Uterus (tissue), 4 donors: Measurements from ENCODE around the gene NAGLU. TPM values are rescaled to one million over a fixed set of nuclear protein-coding genes. Genes with fewer than 3 reads are reported as not detected.
"Not testable (repeated sequence)": the region's sequence is repeated elsewhere in the genome, so short reads cannot be mapped to it uniquely, and the experiment has no call there.

Experiments used
- DNase-seq, 2 donors: peaks; one replicate each; pipeline ENCODE4 v3.0.0-alpha.2; 2019 to 2020
- H3K27ac ChIP-seq, 2 donors: fragments of 200-600 bp; sonication (generic); 1 replicate in 1 of 2; 2 replicates in 1 of 2; pipeline ENCODE4 v1.5.1; 2016 to 2018
- H3K27me3 ChIP-seq, 2 donors: fragments of 200-600 bp; sonication (generic); one replicate each; pipeline ENCODE4 v1.5.1; 2018 to 2019; ENCODE audit warnings: control low read depth in 1 of 2
- H3K36me3 ChIP-seq, 2 donors: fragments of 200-600 bp; sonication (generic); one replicate each; pipeline ENCODE4 v1.5.1; 2019; ENCODE audit warnings: control low read depth in 1 of 2
- H3K4me1 ChIP-seq, 2 donors: fragments of 200-600 bp; sonication (generic); one replicate each; pipeline ENCODE4 v1.5.1; 2018 to 2019; ENCODE audit warnings: control low read depth in 1 of 2
- H3K4me3 ChIP-seq, 2 donors: fragments of 200-600 bp; sonication (generic); 1 replicate in 1 of 2; 2 replicates in 1 of 2; pipeline ENCODE4 v1.5.1; 2018 to 2019; ENCODE audit warnings: mild to moderate bottlenecking in 1 of 2
- H3K9me3 ChIP-seq, 2 donors: fragments of 200-600 bp; sonication (generic); one replicate each; pipeline ENCODE4 v1.5.1; 2019; ENCODE audit warnings: control low read depth in 1 of 2
- CTCF ChIP-seq, 4 experiments: fragments of 200-600 bp in 2 of 4; fragments of 450-650 bp in 2 of 4; sonication (generic) in 2 of 4; IDR thresholded peaks; one replicate each; pipeline ENCODE4 v1.5.1; 2016 to 2019; ENCODE audit warnings: antibody characterized with exemption in 4 of 4, mild to moderate bottlenecking in 2 of 4, moderate library complexity in 1 of 4
- POLR2A ChIP-seq, 2 donors: fragments of 450-650 bp; IDR thresholded peaks; one replicate each; pipeline ENCODE4 v1.6.1; 2016; ENCODE audit warnings: antibody characterized with exemption in 2 of 2, mild to moderate bottlenecking in 1 of 2, moderate library complexity in 1 of 2
- intact Hi-C: fragments of 100-400 bp; cut with DNase I; formaldehyde crosslinking; loops from one replicate; pipeline ENCODE4 v1.15.1; 2023; ENCODE audit warnings: low total_unique reads
- total RNA-seq, 4 donors: library from RNA; depleted of rRNA in 3 of 4; stranded (reverse); fragments of >200 nt in 3 of 4; gene quantifications; one replicate each; pipeline versions ENCODE4 v1.1.0 to v1.2.4, GENCODE V29; 2014 to 2023
- donor health status: DM: yes; HTN: yes; CAD: no.

Gene NAGLU
- total RNA-seq, 4 donors from 2014 or later, result 8.7 to 33.5 (median 25.6) TPM

- H3K4me1 ChIP-seq, result no peaks in the 10 kb centered on the region
- H3K27me3 ChIP-seq, result no peaks in the 10 kb centered on the region
- no peaks in the 10 kb centered on the region for H3K36me3 ChIP-seq
- H3K9me3 ChIP-seq, result no peaks in the 10 kb centered on the region
- TF ChIP-seq CTCF (IDR thresholded peaks at IDR 0.05), result no peak
- no peak for TF ChIP-seq POLR2A (IDR thresholded peaks at IDR 0.05)
- intact Hi-C loops, result no loop called here
- no peak overlapping the region for H3K27ac ChIP-seq
- DNase-seq, result no peak
- H3K4me3 ChIP-seq, result no peak overlapping the region
Observed at GRCh38 chr17:42543190-42544079, 7.4 kb downstream of the NAGLU start.

GRCh38 chr17:42544874-42545283 is 8.8 kb downstream of the NAGLU start:
- no peaks in the 10 kb centered on the region for H3K36me3 ChIP-seq
- TF ChIP-seq CTCF (IDR thresholded peaks at IDR 0.05), result no peak
- TF ChIP-seq POLR2A (IDR thresholded peaks at IDR 0.05), result no peak
- intact Hi-C loops, result no loop called here

GRCh38 chr17:42545755-42546505 is 9.9 kb downstream of the NAGLU start:
- DNase-seq, H3K36me3 ChIP-seq, H3K9me3 ChIP-seq, H3K4me1 ChIP-seq, intact Hi-C loops, H3K27me3 ChIP-seq, H3K4me3 ChIP-seq, H3K27ac ChIP-seq: not testable (repeated sequence)

More at GRCh38 chr17:42544874-42545283, 8.8 kb downstream of the NAGLU start:
- H3K27me3 ChIP-seq, result no peaks in the 10 kb centered on the region
- H3K4me1 ChIP-seq, result no peaks in the 10 kb centered on the region
- H3K9me3 ChIP-seq, result no peaks in the 10 kb centered on the region
- H3K27ac ChIP-seq, result no peak overlapping the region
- no peak overlapping the region for H3K4me3 ChIP-seq
- no peak for DNase-seq

- no peak for DNase-seq
- Histone ChIP-seq H3K27me3 (no peaks in the 10 kb centered on the region), H3K36me3 (no peaks in the 10 kb centered on the region), H3K4me3 (no peak overlapping the region), H3K27ac (no peak overlapping the region), H3K9me3 (no peaks in the 10 kb centered on the region), H3K4me1 (no peaks in the 10 kb centered on the region)
- TF ChIP-seq CTCF (IDR thresholded peaks at IDR 0.05), result no peak
- TF ChIP-seq POLR2A (IDR thresholded peaks at IDR 0.05), result no peak
- intact Hi-C loops, result no loop called here
Observed at GRCh38 chr17:42547001-42547461, 11.0 kb downstream of the NAGLU start.

DNA sequence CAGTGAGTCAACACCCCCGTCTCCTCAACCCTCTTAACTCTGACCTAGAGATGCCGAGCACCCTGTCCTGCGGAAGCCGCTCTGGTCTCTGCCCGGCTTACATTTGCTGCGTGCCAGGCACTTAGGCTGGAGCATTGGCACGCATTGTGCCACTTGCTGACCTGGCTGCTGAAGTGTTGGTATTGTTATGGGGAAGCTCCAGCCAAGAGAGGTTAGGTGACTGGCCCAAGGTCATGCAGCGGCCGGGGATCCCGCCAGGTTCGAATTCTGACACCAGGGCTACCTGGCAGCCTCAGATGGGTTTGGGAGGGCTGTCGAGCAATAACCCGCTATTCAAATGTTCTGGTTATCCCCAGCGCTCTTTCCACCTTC is 11.6 kb downstream of the NAGLU start:
- intact Hi-C loops, result no loop called here
- no peak for TF ChIP-seq POLR2A (IDR thresholded peaks at IDR 0.05)
- no peak for TF ChIP-seq CTCF (IDR thresholded peaks at IDR 0.05)

More for the DNA sequence above, 11.6 kb downstream of the NAGLU start:
- Histone ChIP-seq H3K27ac (no peak overlapping the region), H3K9me3 (no peaks in the 10 kb centered on the region), H3K4me3 (no peak overlapping the region), H3K36me3 (no peaks in the 10 kb centered on the region), H3K4me1 (no peaks in the 10 kb centered on the region), H3K27me3 (no peaks in the 10 kb centered on the region)
- DNase-seq, result no peak
